WTC11 (cell line): ENCODE measurements around the gene TMEM223.

Experiments used
- CREB1 ChIP-seq: sonication (generic); formaldehyde crosslinking; IDR thresholded peaks from 2 replicates; pipeline ENCODE4 v1.8.0; 2023; ENCODE audit warnings: mild to moderate bottlenecking, missing genetic modification reagents
- NR1H2 ChIP-seq: sonication (generic); formaldehyde crosslinking; IDR thresholded peaks from 2 replicates; pipeline ENCODE4 v1.9.0; 2021; ENCODE audit warnings: mild to moderate bottlenecking, moderate library complexity, missing genetic modification reagents
- TF ChIP-seq, protein P1 (sequence below): sonication (generic); formaldehyde crosslinking; IDR thresholded peaks from 2 replicates; pipeline ENCODE4 v1.8.1; 2023; ENCODE audit warnings: mild to moderate bottlenecking, missing genetic modification reagents, moderate library complexity
- TF ChIP-seq, protein P2 (sequence below): fragments of 200-600 bp; IDR thresholded peaks from 2 replicates; pipeline ENCODE4 v1.8.0; 2022; ENCODE audit warnings: antibody characterized with exemption
- TF ChIP-seq, protein P3 (sequence below): sonication (generic); formaldehyde crosslinking; IDR thresholded peaks from 2 replicates; pipeline ENCODE4 v1.8.0; 2022; ENCODE audit warnings: mild to moderate bottlenecking, missing genetic modification reagents
- TF ChIP-seq, protein P4 (sequence below): sonication (generic); formaldehyde crosslinking; IDR thresholded peaks from 2 replicates; pipeline ENCODE4 v1.8.1; 2023; ENCODE audit warnings: mild to moderate bottlenecking, moderate library complexity, missing genetic modification reagents
- TF ChIP-seq, protein P5 (sequence below): sonication (generic); formaldehyde crosslinking; conservative IDR thresholded peaks from 2 replicates; pipeline ENCODE4 v1.8.1; 2023; ENCODE audit warnings: mild to moderate bottlenecking, low read depth, missing genetic modification reagents, moderate library complexity

DNA sequence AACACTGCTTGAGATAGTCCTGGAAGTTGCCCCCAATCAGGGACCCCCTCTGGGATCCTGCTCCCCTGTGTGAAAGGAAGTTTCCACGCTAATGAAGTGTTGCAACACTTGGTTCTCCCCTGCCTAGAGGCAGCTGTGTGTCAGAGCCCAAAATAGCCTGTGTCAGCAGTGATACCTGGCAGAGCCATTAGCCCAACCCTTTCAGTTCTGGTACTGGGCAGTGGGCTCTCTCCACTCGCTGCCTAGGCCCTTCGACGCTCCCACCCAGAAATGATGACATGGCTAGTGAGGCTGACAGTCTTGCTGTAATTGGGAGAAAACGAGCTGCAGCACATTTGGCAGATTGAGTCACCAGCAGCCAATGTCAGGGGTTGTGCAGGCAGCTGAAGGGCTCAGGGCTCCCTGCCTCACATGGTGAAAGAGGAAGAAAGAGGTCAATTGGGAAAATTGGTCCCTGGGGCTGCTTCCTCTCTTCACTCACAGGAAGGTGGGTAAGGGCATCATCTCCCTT is 14.9 kb upstream of the TMEM223 start:
- TF ChIP-seq, protein P1, sequence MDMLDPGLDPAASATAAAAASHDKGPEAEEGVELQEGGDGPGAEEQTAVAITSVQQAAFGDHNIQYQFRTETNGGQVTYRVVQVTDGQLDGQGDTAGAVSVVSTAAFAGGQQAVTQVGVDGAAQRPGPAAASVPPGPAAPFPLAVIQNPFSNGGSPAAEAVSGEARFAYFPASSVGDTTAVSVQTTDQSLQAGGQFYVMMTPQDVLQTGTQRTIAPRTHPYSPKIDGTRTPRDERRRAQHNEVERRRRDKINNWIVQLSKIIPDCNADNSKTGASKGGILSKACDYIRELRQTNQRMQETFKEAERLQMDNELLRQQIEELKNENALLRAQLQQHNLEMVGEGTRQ, result no peak
- no peak for TF ChIP-seq CREB1 (CRISPR knock-in tag)
- TF ChIP-seq, protein P2, sequence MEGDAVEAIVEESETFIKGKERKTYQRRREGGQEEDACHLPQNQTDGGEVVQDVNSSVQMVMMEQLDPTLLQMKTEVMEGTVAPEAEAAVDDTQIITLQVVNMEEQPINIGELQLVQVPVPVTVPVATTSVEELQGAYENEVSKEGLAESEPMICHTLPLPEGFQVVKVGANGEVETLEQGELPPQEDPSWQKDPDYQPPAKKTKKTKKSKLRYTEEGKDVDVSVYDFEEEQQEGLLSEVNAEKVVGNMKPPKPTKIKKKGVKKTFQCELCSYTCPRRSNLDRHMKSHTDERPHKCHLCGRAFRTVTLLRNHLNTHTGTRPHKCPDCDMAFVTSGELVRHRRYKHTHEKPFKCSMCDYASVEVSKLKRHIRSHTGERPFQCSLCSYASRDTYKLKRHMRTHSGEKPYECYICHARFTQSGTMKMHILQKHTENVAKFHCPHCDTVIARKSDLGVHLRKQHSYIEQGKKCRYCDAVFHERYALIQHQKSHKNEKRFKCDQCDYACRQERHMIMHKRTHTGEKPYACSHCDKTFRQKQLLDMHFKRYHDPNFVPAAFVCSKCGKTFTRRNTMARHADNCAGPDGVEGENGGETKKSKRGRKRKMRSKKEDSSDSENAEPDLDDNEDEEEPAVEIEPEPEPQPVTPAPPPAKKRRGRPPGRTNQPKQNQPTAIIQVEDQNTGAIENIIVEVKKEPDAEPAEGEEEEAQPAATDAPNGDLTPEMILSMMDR, result no peak
- TF ChIP-seq, protein P3, sequence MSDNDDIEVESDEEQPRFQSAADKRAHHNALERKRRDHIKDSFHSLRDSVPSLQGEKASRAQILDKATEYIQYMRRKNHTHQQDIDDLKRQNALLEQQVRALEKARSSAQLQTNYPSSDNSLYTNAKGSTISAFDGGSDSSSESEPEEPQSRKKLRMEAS (CRISPR knock-in tag), result no peak
- TF ChIP-seq, protein P4, sequence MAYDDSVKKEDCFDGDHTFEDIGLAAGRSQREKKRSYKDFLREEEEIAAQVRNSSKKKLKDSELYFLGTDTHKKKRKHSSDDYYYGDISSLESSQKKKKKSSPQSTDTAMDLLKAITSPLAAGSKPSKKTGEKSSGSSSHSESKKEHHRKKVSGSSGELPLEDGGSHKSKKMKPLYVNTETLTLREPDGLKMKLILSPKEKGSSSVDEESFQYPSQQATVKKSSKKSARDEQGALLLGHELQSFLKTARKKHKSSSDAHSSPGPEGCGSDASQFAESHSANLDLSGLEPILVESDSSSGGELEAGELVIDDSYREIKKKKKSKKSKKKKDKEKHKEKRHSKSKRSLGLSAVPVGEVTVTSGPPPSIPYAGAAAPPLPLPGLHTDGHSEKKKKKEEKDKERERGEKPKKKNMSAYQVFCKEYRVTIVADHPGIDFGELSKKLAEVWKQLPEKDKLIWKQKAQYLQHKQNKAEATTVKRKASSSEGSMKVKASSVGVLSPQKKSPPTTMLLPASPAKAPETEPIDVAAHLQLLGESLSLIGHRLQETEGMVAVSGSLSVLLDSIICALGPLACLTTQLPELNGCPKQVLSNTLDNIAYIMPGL, result no peak
- TF ChIP-seq, protein P5, sequence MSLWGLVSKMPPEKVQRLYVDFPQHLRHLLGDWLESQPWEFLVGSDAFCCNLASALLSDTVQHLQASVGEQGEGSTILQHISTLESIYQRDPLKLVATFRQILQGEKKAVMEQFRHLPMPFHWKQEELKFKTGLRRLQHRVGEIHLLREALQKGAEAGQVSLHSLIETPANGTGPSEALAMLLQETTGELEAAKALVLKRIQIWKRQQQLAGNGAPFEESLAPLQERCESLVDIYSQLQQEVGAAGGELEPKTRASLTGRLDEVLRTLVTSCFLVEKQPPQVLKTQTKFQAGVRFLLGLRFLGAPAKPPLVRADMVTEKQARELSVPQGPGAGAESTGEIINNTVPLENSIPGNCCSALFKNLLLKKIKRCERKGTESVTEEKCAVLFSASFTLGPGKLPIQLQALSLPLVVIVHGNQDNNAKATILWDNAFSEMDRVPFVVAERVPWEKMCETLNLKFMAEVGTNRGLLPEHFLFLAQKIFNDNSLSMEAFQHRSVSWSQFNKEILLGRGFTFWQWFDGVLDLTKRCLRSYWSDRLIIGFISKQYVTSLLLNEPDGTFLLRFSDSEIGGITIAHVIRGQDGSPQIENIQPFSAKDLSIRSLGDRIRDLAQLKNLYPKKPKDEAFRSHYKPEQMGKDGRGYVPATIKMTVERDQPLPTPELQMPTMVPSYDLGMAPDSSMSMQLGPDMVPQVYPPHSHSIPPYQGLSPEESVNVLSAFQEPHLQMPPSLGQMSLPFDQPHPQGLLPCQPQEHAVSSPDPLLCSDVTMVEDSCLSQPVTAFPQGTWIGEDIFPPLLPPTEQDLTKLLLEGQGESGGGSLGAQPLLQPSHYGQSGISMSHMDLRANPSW, result no peak
- TF ChIP-seq NR1H2 (CRISPR knock-in tag), result no peak
